Stimulated activated CD4-positive, alpha-beta T cell treated with anti-CD3 and anti-CD28 coated beads, Interleukin-2, amount 100 ng/mL, for 24 hours (primary cell): ENCODE data around the gene CCDC142.
A peak's percentile ranks its signal among the peaks of the same experiment; 100 is the strongest.

Experiments
- DNase-seq, 2 donors: peaks; one replicate each; pipeline ENCODE4 v3.0.0-alpha.2; 2020

CCDC142 gene

GRCh38 chr2:74441690-74442482, 40.9 kb downstream of the CCDC142 start, which contains the start of gene RTKN:
Gene RTKN, minus strand, starts transcription at chr2:74441937. Its CDS starts 121 bp downstream, at chr2:74441816.
- DNase-seq, result peak in 1 of 2 donors; percentile 45

GRCh38 chr2:74441170-74441689, 41.6 kb downstream of the CCDC142 start:
- no peak for DNase-seq

- DNase-seq, result peak; percentile 49 to 72
Measured at GRCh38 chr2:74440378-74441169, 42.2 kb downstream of the CCDC142 start.

- no peak for DNase-seq
Measured at GRCh38 chr2:74439803-74440377, 42.9 kb downstream of the CCDC142 start.

GRCh38 chr2:74439373-74439772, 43.4 kb downstream of the CCDC142 start:
- no peak for DNase-seq

- DNase-seq, result no peak
Measured at GRCh38 chr2:74438248-74438647, 44.5 kb downstream of the CCDC142 start.

GRCh38 chr2:74436848-74437695, 45.7 kb downstream of the CCDC142 start:
- no peak for DNase-seq

GRCh38 chr2:74436111-74436805, 46.5 kb downstream of the CCDC142 start:
- DNase-seq, result no peak

- DNase-seq, result no peak
Measured at GRCh38 chr2:74430502-74430901, 52.3 kb downstream of the CCDC142 start.

- no peak for DNase-seq
Measured at GRCh38 chr2:74429487-74430451, 53.0 kb downstream of the CCDC142 start.

GRCh38 chr2:74428675-74429074, 54.1 kb downstream of the CCDC142 start:
- DNase-seq, result no peak

GRCh38 chr2:74427551-74427950, 55.2 kb downstream of the CCDC142 start:
- DNase-seq, result no peak

- DNase-seq, result no peak
Measured at GRCh38 chr2:74426181-74426758, 56.5 kb downstream of the CCDC142 start.

- DNase-seq, result no peak
Measured at GRCh38 chr2:74425523-74425922, 57.3 kb downstream of the CCDC142 start.

GRCh38 chr2:74424995-74425406, 57.8 kb downstream of the CCDC142 start:
- DNase-seq, result no peak

GRCh38 chr2:74424139-74424992, 58.4 kb downstream of the CCDC142 start:
- DNase-seq, result no peak
